ENCODE measurements around the gene GPX4.

DNA sequence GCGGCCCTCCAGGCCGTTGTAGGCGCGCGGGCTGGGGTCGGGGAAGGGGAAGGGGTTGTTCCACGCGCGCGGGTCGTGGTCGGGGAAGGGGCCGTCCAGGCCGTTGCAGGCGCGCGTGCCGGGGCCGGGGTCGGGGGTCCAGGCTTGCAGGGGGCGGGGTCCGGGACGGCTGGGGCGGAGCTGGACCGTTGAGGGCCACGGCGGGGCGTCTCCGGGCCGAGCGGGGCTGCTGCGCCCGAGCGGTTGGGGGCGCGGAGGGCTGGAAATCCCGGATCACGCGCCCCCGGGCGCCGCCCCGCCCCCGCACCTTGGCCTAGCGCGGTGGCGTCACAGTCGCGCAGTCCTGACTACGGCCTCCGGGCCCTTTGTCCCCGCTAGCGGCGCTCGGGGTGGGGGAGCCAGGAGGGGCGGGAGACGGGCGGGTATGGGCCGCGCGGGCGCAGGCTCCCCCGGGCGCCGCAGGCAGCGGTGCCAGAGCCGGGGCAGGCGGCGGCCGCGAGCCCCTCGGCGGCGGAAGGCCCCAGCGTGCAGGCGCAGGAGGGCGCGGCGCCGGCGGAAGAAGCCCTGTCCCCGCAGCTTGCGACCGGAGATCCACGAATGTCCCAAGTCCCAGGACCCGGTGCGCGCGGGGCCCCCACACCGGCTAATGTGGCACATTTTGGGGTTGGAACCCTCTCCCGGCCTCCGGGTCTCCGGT, 665 bp downstream of the GPX4 start:
- TF ChIP-seq, protein P1, sequence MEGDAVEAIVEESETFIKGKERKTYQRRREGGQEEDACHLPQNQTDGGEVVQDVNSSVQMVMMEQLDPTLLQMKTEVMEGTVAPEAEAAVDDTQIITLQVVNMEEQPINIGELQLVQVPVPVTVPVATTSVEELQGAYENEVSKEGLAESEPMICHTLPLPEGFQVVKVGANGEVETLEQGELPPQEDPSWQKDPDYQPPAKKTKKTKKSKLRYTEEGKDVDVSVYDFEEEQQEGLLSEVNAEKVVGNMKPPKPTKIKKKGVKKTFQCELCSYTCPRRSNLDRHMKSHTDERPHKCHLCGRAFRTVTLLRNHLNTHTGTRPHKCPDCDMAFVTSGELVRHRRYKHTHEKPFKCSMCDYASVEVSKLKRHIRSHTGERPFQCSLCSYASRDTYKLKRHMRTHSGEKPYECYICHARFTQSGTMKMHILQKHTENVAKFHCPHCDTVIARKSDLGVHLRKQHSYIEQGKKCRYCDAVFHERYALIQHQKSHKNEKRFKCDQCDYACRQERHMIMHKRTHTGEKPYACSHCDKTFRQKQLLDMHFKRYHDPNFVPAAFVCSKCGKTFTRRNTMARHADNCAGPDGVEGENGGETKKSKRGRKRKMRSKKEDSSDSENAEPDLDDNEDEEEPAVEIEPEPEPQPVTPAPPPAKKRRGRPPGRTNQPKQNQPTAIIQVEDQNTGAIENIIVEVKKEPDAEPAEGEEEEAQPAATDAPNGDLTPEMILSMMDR (IDR thresholded peaks at IDR 0.05), result peak in 3 of 6 experiments; percentile 11 to 27 (median 17)
- TF ChIP-seq POLR2AphosphoS5 (IDR thresholded peaks at IDR 0.05) (peak in 1 of 2 donors; percentile 3), EP300 (IDR thresholded peaks at IDR 0.05) (peak in 1 of 4 donors; percentile 18), POLR2A (IDR thresholded peaks at IDR 0.05) (no peak)
